ENCODE measurements around the gene SPRING1.
"Not testable (repeated sequence)": the region's sequence is repeated elsewhere in the genome, so short reads cannot be mapped to it uniquely, and the experiment has no call there.

SPRING1 gene, protein sequence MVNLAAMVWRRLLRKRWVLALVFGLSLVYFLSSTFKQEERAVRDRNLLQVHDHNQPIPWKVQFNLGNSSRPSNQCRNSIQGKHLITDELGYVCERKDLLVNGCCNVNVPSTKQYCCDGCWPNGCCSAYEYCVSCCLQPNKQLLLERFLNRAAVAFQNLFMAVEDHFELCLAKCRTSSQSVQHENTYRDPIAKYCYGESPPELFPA

DNA sequence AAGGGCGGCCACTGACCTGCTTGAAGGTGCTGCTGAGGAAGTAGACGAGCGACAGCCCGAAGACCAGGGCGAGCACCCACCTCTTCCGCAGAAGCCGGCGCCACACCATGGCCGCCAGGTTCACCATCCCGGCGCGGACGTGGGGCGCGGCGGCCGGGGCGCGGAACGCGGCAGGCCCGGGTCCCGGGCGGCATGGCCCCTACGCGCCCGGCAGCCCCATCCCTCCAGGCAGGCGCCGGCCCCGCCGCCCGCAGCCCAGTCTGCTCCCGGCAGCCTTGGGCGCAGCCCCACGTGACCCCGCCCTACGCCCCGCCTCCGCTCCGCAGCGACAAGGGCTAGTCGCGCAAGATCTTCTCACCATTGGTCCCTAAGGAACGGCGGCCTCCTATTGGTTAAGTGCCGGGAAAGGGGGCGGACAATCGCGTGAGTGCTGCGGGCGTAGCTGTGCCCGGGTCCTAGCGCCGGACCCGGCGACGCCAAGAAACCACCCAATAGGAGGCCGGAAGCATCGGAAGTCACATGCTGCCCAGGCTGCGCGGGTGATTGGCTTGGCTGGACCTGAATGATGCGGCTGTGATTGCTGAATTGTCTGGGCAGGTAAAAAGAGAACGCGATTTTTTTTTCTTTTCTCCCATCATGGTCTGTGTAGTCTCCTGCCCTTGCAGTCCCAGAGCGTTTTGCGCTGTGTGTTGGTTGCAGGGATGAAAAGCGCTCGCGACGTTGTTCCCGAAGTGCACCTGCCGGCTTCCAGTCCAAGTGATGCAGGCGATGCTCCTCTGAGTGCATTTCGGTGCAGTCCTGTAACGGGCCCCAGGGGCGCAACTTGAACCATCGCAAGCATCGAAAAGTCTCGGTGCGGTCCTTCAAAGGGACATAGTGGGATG lies at the start of gene SPRING1, which contains the start of gene RNFT2:
Gene SPRING1, minus strand, starts transcription at position 296 of the 884 bp plus-strand sequence. Its CDS starts 169 bp downstream, at position 127.
Gene RNFT2, plus strand, starts transcription at position 542 of the 884 bp plus-strand sequence. CDS start 2,183 bp downstream, outside the sequence.
- DNase-seq, result peak; percentile 98

- no peak for DNase-seq
Measured at GRCh38 chr12:116784238-116784612, 46.4 kb upstream of the SPRING1 start.

GRCh38 chr12:116783525-116784237 lies 45.8 kb upstream of the SPRING1 start:
- peak; percentile 82 for DNase-seq

GRCh38 chr12:116780942-116781341 lies 43.1 kb upstream of the SPRING1 start:
- no peak for DNase-seq

DNA sequence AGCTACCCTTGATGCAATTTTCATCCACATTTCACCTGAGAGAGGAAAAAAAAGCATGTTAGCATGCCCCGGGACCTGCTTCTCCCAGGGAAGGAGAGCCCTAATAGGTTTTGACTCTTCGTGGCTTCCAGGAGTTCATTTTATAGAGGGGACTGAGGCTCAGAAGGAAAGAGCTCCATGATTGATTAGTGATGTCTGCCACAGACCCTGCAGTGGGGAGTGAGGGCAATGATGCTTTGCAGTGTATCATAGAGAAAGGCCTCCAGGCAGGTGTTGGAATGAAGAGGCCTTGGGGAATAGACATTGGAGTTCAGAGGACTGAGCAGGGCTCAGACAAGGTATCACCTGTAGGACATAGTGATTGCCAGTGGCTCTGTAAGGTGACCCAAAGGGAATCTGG lies 41.7 kb upstream of the SPRING1 start:
- no peak for DNase-seq

- no peak for DNase-seq
Measured at GRCh38 chr12:116777245-116777644, 39.4 kb upstream of the SPRING1 start.

GRCh38 chr12:116774020-116774419 lies 36.2 kb upstream of the SPRING1 start:
- no peak for DNase-seq

GRCh38 chr12:116773276-116773731 lies 35.4 kb upstream of the SPRING1 start:
- DNase-seq, result no peak

DNA sequence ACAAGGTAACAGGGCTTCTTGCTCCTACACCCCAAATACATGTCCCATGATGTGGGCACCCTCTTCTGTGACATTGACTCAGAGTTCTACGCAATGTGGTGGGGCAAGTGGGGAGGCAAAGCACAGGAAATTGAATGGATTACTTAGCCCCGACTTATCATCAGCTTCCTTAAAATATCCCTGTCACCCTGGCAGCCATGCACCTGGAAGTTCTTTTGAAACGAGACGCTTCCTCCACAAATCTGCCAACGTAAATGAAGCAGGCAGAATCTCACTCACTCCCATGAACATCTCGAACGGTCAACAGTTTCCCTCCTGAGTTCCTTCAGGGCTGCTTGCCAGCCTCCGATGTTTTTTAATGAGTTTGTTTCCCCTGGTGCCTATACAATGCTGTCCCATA lies 33.8 kb upstream of the SPRING1 start:
- DNase-seq, result no peak

- DNase-seq, result no peak
Measured at GRCh38 chr12:116766746-116767145, 28.9 kb upstream of the SPRING1 start.

- no peak for DNase-seq
Measured at GRCh38 chr12:116766285-116766684, 28.4 kb upstream of the SPRING1 start.

DNA sequence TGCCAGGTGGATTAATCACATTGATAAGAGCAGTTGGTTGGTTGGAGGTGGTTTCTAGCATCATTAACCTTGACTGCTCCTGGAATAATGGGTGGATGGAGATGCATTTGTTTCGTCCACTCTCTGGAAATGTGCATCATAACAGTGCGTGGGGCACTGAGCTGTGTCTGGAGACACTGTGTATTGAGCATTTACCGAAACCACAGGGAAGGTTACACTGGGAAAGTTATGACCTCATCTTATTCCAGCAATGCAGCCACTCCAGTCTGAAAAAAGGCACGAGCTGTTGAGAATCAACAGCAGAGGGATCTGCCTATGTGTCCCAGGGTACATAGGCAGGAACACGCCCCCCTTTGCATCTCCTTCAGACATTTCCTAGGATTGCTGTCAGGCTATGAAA lies 27.4 kb upstream of the SPRING1 start:
- no peak for DNase-seq

GRCh38 chr12:116761499-116761898 lies 23.6 kb upstream of the SPRING1 start:
- no peak for DNase-seq

DNA sequence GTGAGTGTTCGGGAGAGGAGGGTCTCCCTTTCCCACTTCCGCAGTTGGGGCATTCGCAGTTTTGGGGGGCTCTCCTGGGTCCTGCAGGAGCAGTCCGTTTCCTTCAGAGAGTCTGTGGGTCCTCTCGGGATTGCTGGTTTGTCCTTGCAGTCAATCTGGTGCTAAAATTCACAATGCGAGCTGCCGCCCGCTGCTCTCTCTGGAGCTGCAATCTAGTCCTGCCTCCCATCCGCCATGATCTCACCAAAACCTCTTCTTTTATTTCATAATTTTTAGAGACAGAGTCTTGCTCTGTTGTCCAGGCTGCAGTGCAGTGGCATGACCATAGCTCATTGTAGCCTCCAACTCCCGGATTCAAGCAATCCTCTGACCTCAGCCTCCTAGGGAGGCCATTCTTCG lies 22.8 kb upstream of the SPRING1 start:
- DNase-seq, result no peak

DNA sequence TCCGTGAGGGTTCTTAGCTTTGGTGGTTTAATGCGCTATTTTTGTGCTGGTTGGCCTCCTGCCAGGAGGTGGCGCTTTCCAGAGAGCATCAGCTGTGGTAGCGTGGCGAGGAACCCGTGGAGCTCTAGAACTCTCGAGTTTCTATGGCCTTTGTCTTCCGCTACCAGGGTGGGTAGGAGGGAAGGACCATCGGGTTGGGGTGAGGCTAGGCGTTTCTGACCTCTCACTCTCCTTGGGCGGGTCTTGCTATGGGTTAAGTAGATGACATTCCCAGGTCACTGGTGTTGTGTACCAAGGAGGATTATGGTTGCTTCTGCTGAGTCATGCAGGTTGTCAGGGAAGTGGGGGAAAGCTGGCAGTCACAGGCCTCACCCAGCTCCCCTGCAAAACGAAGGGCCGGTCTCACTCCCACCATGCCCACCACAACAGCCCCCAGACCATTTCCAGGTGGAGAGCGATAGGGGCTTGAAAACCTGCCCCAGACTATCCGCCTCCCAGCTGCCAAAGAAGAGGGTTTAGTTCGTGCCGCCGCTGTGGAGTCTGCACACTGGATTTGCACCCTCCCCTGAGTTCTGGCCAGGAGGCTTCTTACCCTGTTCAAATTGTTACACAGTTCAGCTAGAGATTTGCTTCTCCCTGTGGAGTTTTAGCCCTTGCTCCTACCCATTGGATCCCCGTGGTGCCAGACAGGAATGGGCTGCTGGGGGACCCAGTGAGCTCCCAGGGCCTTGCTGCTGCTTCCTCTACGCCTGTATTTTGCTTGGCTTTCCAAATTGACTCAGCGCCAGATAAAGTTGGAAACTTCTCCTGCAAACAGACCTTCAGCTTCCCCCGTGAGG lies 22.1 kb upstream of the SPRING1 start:
- DNase-seq, result no peak

GRCh38 chr12:116754783-116755182 lies 16.9 kb upstream of the SPRING1 start:
- not testable (repeated sequence) for DNase-seq

- not testable (repeated sequence) for DNase-seq
Measured at GRCh38 chr12:116754097-116754496, 16.2 kb upstream of the SPRING1 start.

- no peak for DNase-seq
Measured at GRCh38 chr12:116750298-116750697, 12.4 kb upstream of the SPRING1 start.

DNA sequence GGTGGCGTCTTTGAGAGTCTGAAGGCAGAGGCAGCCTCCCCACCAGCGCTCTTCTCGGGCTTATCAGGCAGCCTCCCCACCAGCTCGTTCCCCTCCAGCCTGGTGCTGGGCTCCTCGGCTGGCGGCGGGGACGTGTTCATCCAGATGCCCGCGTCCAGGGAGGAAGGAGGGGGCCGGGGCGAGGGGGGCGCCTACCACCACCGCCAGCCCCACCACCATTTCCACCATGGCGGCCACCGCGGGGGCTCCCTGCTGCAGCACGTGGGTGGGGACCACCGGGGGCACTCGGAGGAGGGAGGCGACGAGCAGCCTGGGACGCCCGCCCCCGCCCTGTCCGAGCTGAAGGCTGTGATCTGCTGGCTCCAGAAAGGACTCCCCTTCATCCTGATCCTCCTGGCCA lies 12.0 kb upstream of the SPRING1 start:
- no peak for DNase-seq

- no peak for DNase-seq
Measured at GRCh38 chr12:116745554-116745953, 7.7 kb upstream of the SPRING1 start.

DNA sequence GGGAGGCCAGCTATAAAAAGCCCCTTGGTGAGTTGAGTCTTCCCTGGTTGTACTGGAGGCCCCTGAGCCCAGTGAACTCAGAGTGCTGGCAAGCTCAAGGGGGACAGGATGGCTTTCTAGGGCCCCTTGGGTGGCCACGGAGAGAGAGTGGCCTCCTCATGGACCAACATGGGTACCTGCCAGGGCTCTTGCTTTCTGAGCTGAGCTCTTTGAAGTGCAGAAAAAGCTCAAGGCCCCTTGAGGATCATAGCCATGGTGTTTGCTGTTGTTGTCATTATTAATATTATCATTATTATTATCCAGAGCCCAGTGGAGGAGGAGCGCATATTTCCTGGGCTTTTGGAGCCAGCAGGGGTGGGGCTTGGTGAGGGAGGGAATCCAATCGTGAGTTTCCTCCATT lies 6.9 kb upstream of the SPRING1 start:
- no peak for DNase-seq

DNA sequence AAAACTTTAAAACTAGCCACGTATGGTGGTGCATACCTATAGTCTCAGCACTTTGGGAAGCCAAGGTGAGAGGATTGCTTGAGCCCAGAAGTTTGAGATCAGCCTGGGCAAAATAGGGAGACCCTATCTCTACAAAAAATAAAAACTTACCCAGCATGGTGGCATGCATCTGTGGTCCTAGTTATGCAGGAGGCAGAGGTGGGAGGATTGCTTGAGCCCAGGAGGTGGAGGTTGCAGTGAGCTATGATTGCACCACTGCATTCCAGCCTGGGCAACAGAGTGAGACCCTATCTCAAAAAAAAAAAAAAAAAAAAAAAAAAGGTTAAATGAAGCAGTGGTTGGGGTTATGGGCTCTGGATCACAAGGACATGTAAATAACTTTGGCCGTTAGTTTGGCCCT lies 4.9 kb upstream of the SPRING1 start:
- DNase-seq, result not testable (repeated sequence)
